Right lobe of liver (tissue), 4 donors: ENCODE data around the gene ZNF787.

Experiments used
- CTCF ChIP-seq, 4 donors: fragments of 200-600 bp in 3 of 4; fragments of 450-650 bp in 1 of 4; IDR thresholded peaks; one replicate each; pipeline versions ENCODE4 v1.5.1 to v1.8.0; 2016 to 2022; ENCODE audit warnings: antibody characterized with exemption in 4 of 4, mild to moderate bottlenecking in 2 of 4
- POLR2A ChIP-seq: fragments of 450-650 bp; IDR thresholded peaks from one replicate; pipeline ENCODE4 v1.6.1; 2017; ENCODE audit warnings: antibody characterized with exemption, mild to moderate bottlenecking
- donor health status: DM: no; HTN: no; CAD: no.
- donor health status: DM: no; HTN: no; CAD: no.
- donor health status: DM: no; HTN: yes; CAD: no.

GRCh38 chr19:56092685-56093631 is 28.1 kb downstream of the ZNF787 start:
- TF ChIP-seq CTCF (IDR thresholded peaks at IDR 0.05) (no peak), POLR2A (no peak)
